ENCODE results near the gene DPH6. TPM values are rescaled to one million over a fixed set of nuclear protein-coding genes. Genes with fewer than 3 reads are reported as not detected.

Gene DPH6
- total RNA-seq, 2 donors from 2014 or later = 29.8 to 35.6 TPM

DNA sequence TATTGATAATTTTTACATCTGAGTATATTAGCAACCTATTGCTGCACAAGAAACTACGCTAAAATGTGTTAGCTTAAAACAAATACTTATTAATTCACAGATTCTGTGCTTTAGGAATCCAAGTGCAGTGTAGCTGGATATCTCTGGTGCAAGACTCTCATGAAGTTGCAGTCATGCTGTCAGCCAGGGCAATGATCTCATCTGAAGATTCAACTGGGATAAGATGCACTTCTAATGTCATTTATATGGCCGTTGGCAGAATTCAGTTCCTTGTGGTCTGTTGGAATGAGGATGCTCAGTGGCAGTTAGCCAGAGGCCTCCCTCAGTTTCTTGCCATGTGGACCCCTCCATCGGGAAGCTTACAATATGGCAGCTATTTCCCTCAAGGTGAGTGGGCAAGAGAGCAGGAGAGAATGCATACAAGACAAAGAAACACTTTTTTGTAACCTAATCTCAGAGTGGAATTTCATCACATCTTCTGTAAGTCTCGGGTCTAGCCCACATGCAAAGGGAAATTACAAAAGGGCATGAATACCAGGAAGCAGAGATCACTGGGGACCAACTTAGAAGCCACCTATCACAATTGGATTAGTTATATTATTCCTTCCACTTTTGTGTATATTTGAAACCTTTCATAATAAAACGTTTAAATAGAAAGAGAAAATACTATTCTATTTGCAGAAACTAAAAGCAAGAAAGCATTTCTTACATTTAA lies 61.6 kb downstream of the DPH6 start:
- Mint-ChIP-seq H3K36me3 (ENCODE audit: low read depth) (peaks cover 56% of the 10 kb centered on the region), H3K27me3 (ENCODE audit: insufficient read depth) (no peaks in the 10 kb centered on the region), H3K27ac (no peak overlapping the region), H3K4me1 (peaks cover 3% of the 10 kb centered on the region), H3K9me3 (peaks cover 55% of the 10 kb centered on the region), H3K4me3 (no peak overlapping the region)
- WGBS, 2 experiments (ENCODE audit: insufficient coverage in 1 of 2, insufficient read length in 1 of 2) = 83 to 97% methylated on average over 3 to 5 of the region's 5 CpGs
- H3K4me3 ChIP-seq (ENCODE audit: low read length) = peak overlapping the region; percentile 12
- DNase-seq = no peak
- no peak overlapping the region for H3K27ac ChIP-seq (ENCODE audit: low read depth, low read length)
- peaks cover 63% of the 10 kb centered on the region for H3K9me3 ChIP-seq (ENCODE audit: control insufficient read depth, low read length)
- H3K27me3 ChIP-seq (ENCODE audit: control insufficient read depth, insufficient read depth, low read length, poor library complexity, severe bottlenecking) = no peaks in the 10 kb centered on the region
- no peaks in the 10 kb centered on the region for H3K4me1 ChIP-seq (ENCODE audit: control insufficient read depth, insufficient read depth, low read length)
- TF ChIP-seq, protein P1, sequence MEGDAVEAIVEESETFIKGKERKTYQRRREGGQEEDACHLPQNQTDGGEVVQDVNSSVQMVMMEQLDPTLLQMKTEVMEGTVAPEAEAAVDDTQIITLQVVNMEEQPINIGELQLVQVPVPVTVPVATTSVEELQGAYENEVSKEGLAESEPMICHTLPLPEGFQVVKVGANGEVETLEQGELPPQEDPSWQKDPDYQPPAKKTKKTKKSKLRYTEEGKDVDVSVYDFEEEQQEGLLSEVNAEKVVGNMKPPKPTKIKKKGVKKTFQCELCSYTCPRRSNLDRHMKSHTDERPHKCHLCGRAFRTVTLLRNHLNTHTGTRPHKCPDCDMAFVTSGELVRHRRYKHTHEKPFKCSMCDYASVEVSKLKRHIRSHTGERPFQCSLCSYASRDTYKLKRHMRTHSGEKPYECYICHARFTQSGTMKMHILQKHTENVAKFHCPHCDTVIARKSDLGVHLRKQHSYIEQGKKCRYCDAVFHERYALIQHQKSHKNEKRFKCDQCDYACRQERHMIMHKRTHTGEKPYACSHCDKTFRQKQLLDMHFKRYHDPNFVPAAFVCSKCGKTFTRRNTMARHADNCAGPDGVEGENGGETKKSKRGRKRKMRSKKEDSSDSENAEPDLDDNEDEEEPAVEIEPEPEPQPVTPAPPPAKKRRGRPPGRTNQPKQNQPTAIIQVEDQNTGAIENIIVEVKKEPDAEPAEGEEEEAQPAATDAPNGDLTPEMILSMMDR (conservative IDR thresholded peaks at IDR 0.05) = no peak
- H3K9ac ChIP-seq (ENCODE audit: extremely low read depth, low read length, poor library complexity, severe bottlenecking) = no peak overlapping the region
- no peaks in the 10 kb centered on the region for H3K36me3 ChIP-seq (ENCODE audit: control insufficient read depth, insufficient read depth, low read length)

DNA sequence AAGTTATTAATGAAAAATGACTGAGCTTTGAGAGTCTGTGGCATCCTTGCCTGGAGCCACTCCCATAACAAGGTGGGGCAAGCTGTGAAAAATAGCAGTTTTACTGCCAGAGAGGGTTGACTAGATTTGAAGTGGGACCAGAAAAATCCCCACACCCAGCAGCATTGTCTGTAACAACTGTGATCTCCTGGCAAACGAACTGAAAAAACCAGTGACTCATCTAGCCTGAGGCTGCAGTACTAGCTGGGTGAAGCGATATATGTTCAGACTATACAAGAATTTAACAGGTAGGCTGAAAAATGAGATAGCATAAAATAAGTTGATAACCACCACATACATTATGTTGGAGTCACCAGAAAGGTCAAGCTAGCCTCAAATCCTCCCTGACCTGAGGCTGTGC lies 64.0 kb downstream of the DPH6 start:
- Mint-ChIP-seq H3K36me3 (ENCODE audit: low read depth) (peaks cover 32% of the 10 kb centered on the region), H3K27me3 (ENCODE audit: insufficient read depth) (no peaks in the 10 kb centered on the region), H3K4me3 (no peak overlapping the region), H3K4me1 (peaks cover 6% of the 10 kb centered on the region), H3K27ac (no peak overlapping the region), H3K9me3 (peaks cover 32% of the 10 kb centered on the region)
- 77% methylated on average over 2 of the region's 2 CpGs; no CpG with 5 or more reads in 1 of the 2 experiments for WGBS, 2 experiments (ENCODE audit: insufficient coverage in 1 of 2, insufficient read length in 1 of 2)
- Histone ChIP-seq H3K27ac (ENCODE audit: low read depth, low read length) (no peak overlapping the region), H3K4me3 (ENCODE audit: low read length) (no peak overlapping the region), H3K27me3 (ENCODE audit: control insufficient read depth, insufficient read depth, low read length, poor library complexity, severe bottlenecking) (no peaks in the 10 kb centered on the region), H3K36me3 (ENCODE audit: control insufficient read depth, insufficient read depth, low read length) (no peaks in the 10 kb centered on the region), H3K9ac (ENCODE audit: extremely low read depth, low read length, poor library complexity, severe bottlenecking) (no peak overlapping the region), H3K9me3 (ENCODE audit: control insufficient read depth, low read length) (peaks cover 39% of the 10 kb centered on the region), H3K4me1 (ENCODE audit: control insufficient read depth, insufficient read depth, low read length) (no peaks in the 10 kb centered on the region)
- DNase-seq = peak; percentile 46
- TF ChIP-seq, protein P1 (conservative IDR thresholded peaks at IDR 0.05) = no peak

DNA sequence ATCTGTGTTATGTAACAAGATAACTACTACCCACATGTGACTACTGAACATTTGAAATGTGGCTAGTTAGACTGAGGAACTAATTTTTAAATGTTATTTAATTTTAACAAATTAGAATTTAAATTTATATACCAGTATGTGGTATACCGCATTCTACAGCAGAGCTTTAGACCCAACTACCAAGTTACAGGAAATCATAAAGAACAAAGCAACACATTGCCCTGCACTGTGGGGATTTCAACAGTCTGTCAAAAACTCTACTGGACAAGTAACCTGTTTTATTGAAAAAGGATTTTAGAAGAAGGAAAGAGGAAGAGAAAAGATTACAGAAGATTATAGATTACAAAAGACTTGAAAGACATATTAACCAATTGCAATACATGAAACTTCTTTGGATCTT lies 64.9 kb downstream of the DPH6 start:
- H3K4me3 ChIP-seq (ENCODE audit: low read length) = no peak overlapping the region
- H3K27ac Mint-ChIP-seq = no peak overlapping the region
- H3K4me3 Mint-ChIP-seq = no peak overlapping the region
- H3K27me3 Mint-ChIP-seq (ENCODE audit: insufficient read depth) = no peaks in the 10 kb centered on the region
- no peaks in the 10 kb centered on the region for H3K4me1 ChIP-seq (ENCODE audit: control insufficient read depth, insufficient read depth, low read length)
- H3K27ac ChIP-seq (ENCODE audit: low read depth, low read length) = no peak overlapping the region
- H3K9me3 Mint-ChIP-seq = peaks cover 23% of the 10 kb centered on the region
- TF ChIP-seq, protein P1 (conservative IDR thresholded peaks at IDR 0.05) = no peak
- H3K9me3 ChIP-seq (ENCODE audit: control insufficient read depth, low read length) = peaks cover 30% of the 10 kb centered on the region
- H3K9ac ChIP-seq (ENCODE audit: extremely low read depth, low read length, poor library complexity, severe bottlenecking) = no peak overlapping the region
- H3K36me3 Mint-ChIP-seq (ENCODE audit: low read depth) = peaks cover 22% of the 10 kb centered on the region
- peaks cover 6% of the 10 kb centered on the region for H3K4me1 Mint-ChIP-seq
- WGBS, 2 experiments (ENCODE audit: insufficient coverage in 1 of 2, insufficient read length in 1 of 2) = 100% methylated on average over 1 of the region's 1 CpG; no CpG with 5 or more reads in 1 of the 2 experiments
- H3K27me3 ChIP-seq (ENCODE audit: control insufficient read depth, insufficient read depth, low read length, poor library complexity, severe bottlenecking) = no peaks in the 10 kb centered on the region
- DNase-seq = no peak
- H3K36me3 ChIP-seq (ENCODE audit: control insufficient read depth, insufficient read depth, low read length) = no peaks in the 10 kb centered on the region
